IPS-NIHi7 (cell line): ENCODE results near the gene SERPINA12.
A peak's percentile ranks its signal among the peaks of the same experiment; 100 is the strongest.

Experiments used
- DNase-seq: peaks from one replicate; pipeline ENCODE4 v3.0.0; 2012; ENCODE audit warnings: mixed read lengths; ENCODE audit errors: extremely low spot score

The SERPINA12 gene, protein sequence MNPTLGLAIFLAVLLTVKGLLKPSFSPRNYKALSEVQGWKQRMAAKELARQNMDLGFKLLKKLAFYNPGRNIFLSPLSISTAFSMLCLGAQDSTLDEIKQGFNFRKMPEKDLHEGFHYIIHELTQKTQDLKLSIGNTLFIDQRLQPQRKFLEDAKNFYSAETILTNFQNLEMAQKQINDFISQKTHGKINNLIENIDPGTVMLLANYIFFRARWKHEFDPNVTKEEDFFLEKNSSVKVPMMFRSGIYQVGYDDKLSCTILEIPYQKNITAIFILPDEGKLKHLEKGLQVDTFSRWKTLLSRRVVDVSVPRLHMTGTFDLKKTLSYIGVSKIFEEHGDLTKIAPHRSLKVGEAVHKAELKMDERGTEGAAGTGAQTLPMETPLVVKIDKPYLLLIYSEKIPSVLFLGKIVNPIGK

GRCh38 chr14:94509356-94509755 lies at the start of gene SERPINA12:
SERPINA12 (minus strand) TSS chr14:94509469; CDS start chr14:94498397, 11,072 bp downstream.
- DNase-seq, result no peak

DNA sequence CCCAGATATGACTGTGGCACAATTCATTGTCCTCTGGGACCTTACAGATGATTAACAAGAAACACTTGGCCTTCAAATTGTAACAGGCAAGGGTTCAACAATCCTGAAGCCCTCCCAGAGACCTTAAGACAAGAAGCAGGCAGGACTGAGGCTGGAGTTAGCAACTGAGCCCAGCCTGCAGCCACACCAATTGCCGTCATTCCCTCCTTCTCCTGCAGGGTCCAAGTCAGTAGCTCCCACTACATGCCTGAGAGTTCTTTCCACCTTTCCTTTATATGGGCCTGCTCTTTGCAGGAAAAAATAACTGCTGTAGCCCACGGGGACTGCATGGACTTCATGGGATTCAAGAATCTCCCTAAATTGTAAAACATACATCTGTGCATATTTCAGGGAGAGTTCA lies 49.6 kb upstream of the SERPINA12 start:
- DNase-seq, result no peak

GRCh38 chr14:94557327-94557726 lies 48.1 kb upstream of the SERPINA12 start:
- no peak for DNase-seq

DNA sequence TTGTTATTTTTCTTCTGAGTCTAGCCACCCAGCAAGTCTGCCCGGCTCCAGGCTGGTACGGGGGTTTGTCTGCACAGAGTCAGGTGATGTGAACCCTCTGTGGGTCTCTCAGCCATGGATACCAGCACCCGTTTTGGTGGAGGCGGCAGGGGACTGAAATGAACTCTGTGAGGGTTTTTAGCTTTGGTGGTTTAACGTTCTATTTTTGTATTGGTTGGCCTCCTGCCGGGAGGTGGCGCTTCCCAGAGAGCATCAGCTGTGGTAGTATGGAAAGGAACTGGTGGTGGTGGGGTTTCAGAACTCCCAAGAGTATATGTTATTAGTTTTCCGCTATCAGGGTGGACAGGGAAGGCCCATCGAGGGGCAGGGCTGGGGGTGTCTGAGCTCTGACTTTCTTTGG lies 46.7 kb upstream of the SERPINA12 start:
- DNase-seq, result no peak

- no peak for DNase-seq
Observed at GRCh38 chr14:94550041-94550440, 40.8 kb upstream of the SERPINA12 start.

- DNase-seq, result peak; percentile 85
Observed at GRCh38 chr14:94548999-94549985, 40.0 kb upstream of the SERPINA12 start.

GRCh38 chr14:94548131-94548998 lies 39.1 kb upstream of the SERPINA12 start:
- DNase-seq, result no peak

GRCh38 chr14:94547726-94548125 lies 38.5 kb upstream of the SERPINA12 start:
- no peak for DNase-seq

DNA sequence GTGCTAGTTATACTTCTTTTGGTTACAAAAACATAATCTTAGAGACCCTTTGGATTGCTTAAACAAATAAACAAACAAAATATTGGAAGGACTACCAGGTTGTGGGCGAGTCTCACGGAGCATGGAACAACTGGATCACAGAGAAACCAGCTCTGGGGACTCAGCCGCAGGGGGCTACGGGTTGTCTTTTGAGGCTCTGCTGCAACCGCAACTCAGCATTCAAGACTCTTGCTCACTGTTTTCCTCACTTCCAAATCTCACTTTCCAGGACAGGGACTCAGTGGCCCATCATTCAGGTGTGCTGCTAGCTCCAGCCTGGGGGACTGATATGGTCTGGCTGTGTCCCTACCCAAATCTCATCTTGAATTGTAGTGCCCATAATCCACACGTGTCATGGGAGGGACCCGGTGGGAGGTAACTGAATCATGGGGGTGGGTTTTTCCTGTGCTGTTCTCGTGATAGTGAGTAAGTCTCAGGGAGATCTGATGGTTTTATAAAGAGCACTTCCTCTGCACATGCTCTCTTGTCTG lies 37.9 kb upstream of the SERPINA12 start:
- DNase-seq, result no peak

DNA sequence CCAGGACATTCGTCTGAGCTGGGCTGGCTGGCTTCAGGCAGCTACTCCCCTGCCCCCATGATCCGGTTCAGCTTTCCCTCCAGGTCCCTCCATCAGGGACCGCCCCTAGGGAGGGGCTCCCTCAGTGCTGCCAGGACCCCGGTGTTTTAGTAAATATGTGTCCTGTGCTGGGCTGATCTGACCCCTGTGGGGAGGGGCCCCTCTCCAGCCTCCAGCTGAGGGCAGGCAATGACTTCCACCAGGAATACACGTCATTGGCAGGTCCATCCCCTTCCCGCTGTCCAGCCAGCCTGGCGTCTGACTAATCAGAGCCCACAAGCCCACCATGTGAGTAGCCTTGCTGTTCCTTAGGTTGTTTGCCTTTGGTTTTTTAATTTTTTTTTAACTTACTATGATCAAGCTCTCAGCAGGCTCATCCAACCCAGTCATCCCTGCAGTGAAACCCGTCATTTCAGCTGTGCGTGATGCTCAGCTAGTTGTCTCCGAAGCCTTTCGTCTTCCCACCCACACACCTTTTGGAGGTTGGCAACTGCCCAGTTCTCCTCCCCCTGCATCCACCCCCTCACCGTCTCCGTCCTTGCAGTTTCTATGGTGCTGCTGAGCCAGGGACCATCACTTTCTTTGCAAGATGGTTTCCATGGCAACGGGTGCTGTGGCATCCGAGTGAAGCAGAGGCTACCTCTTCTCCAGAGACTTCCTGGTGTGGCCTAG lies 36.0 kb upstream of the SERPINA12 start:
- peak; percentile 39 for DNase-seq

GRCh38 chr14:94544726-94545125 lies 35.5 kb upstream of the SERPINA12 start:
- DNase-seq, result no peak

DNA sequence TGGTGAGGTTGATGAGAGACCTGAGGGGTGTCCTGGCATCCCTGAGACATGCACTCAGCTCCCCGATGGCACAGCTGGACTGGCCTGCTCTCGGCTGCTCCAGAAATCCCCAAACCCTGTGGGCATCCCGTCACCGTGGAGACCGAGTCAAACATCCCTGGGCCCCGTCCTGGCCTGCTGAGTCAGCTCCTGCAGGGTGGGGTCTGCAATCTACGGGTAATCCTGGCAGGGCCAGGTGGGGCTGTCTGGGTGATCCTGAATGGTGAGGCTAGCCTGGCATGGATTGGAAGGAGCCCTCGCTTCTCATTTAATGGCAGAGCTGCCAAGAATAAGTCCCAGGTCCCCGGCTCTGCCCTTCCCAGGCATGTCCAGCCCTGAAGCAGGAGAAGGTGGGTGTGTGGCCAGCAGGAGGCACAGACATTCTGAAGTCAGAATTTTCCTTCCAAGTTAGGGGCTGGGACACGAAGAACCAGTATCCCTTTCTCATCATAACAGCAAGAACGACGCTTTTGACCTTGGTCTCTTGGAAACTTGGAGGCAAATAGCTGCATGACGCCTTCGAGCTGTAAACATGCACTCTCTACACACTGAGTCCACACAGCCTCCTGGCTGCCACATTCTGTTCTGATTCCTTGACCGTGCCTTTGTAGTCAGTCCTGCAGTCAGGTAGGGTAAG lies 34.3 kb upstream of the SERPINA12 start:
- DNase-seq, result no peak

DNA sequence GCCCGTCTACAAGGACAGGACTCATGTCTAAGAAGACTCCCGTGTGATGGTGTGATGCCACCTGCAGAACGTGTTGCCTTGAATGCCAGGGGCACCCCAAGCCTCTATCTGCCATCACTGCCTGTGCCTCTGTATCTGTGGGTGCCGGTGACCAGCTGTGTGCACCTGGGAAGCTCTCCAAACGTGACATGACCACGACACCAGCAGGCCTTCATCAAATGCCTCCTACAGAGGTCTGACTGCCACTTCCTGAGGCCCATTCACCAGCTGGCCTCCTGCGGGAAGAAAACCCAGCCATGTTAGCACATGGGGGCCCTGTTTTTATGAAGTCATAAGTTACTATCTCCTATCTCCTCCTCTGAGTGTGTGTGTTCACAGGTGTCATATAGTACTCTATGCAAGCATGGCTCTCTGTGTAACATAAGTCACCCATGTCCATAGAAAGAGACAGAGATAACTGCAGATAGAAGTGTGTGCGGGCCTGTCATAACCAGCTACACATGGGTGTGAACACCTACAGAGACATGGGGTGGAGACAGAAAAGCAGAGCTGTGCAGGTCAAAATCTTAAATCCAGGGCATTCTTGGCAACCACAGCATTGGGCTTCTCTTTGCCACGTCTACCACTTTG lies 33.7 kb upstream of the SERPINA12 start:
- no peak for DNase-seq

GRCh38 chr14:94542111-94542810 lies 33.0 kb upstream of the SERPINA12 start:
- no peak for DNase-seq

- no peak for DNase-seq
Observed at GRCh38 chr14:94541234-94541975, 32.1 kb upstream of the SERPINA12 start.

GRCh38 chr14:94540031-94540794 lies 30.9 kb upstream of the SERPINA12 start:
- no peak for DNase-seq

DNA sequence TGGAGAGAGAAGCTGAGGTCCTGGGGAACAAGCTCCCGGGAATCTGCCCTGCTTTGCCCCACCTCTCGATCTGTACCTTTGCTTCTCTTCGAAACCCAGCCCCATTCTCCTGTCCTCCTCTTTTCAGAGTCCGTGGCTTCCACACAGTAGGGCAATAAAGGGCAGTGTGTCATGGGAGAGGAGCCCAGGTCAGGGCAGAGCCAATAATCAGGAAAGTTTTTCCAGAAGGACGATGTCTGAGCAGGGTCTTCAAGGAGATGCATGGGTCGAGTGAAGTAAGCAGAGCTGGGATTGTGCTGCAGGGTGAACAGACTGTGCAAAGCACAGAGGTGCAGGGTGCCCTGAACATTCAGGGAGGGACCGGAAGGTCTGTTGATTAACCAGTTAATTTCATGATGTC lies 29.9 kb upstream of the SERPINA12 start:
- DNase-seq, result no peak
